Left lobe of liver (tissue), 2 donors: ENCODE measurements around the gene LIPE. TPM values are rescaled to one million over a fixed set of nuclear protein-coding genes. Genes with fewer than 3 reads are reported as not detected.
"Not testable (repeated sequence)": the region's sequence is repeated elsewhere in the genome, so short reads cannot be mapped to it uniquely, and the experiment has no call there.

Source experiments
- ATAC-seq: fragments of 200-7000 bp; cut with Tn5 transposase; one replicate; pipeline ENCODE4 v1.9.1; 2020; ENCODE audit warnings: mild to moderate bottlenecking, moderate library complexity
- DNase-seq: peaks from one replicate; pipeline ENCODE4 v3.0.0-alpha.2; 2020; ENCODE audit warnings: low spot score
- total RNA-seq: library from RNA; stranded (reverse); gene quantifications from one replicate; pipeline ENCODE4 v1.2.1, GENCODE V29; 2021
- donor health status: DM: no; HTN: no; CAD: no; lungs with moderate emphysema.
- donor health status: DM: no; HTN: yes; CAD: no.

The LIPE gene
- 0.83 TPM for total RNA-seq

- DNase-seq (no peak), ATAC-seq (no peak)
These were observed at the start of gene LIPE for GRCh38 chr19:42427313-42427712. Gene LIPE (minus strand): TSS chr19:42427388. CDS start chr19:42427149, 239 bp downstream.

- ATAC-seq (no peak), DNase-seq (no peak)
These were observed 48.2 kb upstream of the LIPE start for GRCh38 chr19:42475366-42475765.

GRCh38 chr19:42474743-42475142 lies 47.6 kb upstream of the LIPE start:
- no peak for DNase-seq
- ATAC-seq = no peak

- ATAC-seq (no peak), DNase-seq (no peak)
These were observed 46.5 kb upstream of the LIPE start for GRCh38 chr19:42473686-42474085.

GRCh38 chr19:42472402-42473147 lies 45.4 kb upstream of the LIPE start:
- DNase-seq (no peak), ATAC-seq (no peak)

GRCh38 chr19:42471554-42472249 lies 44.5 kb upstream of the LIPE start:
- DNase-seq (no peak), ATAC-seq (peak; percentile 36)

- DNase-seq (no peak), ATAC-seq (peak; percentile 26)
These were observed 42.4 kb upstream of the LIPE start for GRCh38 chr19:42469311-42470235.

GRCh38 chr19:42468273-42468796 lies 41.1 kb upstream of the LIPE start:
- no peak for ATAC-seq
- no peak for DNase-seq

GRCh38 chr19:42467183-42467760 lies 40.1 kb upstream of the LIPE start:
- ATAC-seq (no peak), DNase-seq (no peak)

GRCh38 chr19:42466521-42467182 lies 39.5 kb upstream of the LIPE start:
- no peak for DNase-seq
- no peak for ATAC-seq

- ATAC-seq = no peak
- no peak for DNase-seq
These were observed 38.7 kb upstream of the LIPE start for GRCh38 chr19:42465827-42466280.

- DNase-seq = no peak
- no peak for ATAC-seq
These were observed 34.6 kb upstream of the LIPE start for GRCh38 chr19:42461700-42462324.

- not testable (repeated sequence) for DNase-seq, ATAC-seq
These were observed 34.0 kb upstream of the LIPE start for GRCh38 chr19:42461231-42461630.

- ATAC-seq (no peak), DNase-seq (no peak)
These were observed 32.7 kb upstream of the LIPE start for GRCh38 chr19:42459926-42460325.

- no peak for ATAC-seq
- no peak for DNase-seq
These were observed 28.5 kb upstream of the LIPE start for GRCh38 chr19:42455621-42456081.

GRCh38 chr19:42455086-42455485 lies 27.9 kb upstream of the LIPE start:
- ATAC-seq (no peak), DNase-seq (no peak)

GRCh38 chr19:42452590-42452989 lies 25.4 kb upstream of the LIPE start:
- ATAC-seq (no peak), DNase-seq (no peak)

GRCh38 chr19:42450314-42450934 lies 23.2 kb upstream of the LIPE start:
- DNase-seq = peak; percentile 93
- peak; percentile 99 for ATAC-seq

- not testable (repeated sequence) for ATAC-seq, DNase-seq
These were observed 21.1 kb upstream of the LIPE start for GRCh38 chr19:42448306-42448705.
